Measurements from ENCODE around the gene GNB5. TPM values are rescaled to one million over a fixed set of nuclear protein-coding genes. Genes with fewer than 3 reads are reported as not detected.

GNB5 gene
- total and polyA plus RNA-seq, 2 of the 13 experiments (the other 11 are each of a cell fraction or from before 2014, with no cell fraction given) = 13.7 to 14.4 TPM

- no peak for TF ChIP-seq HNRNPH1 (optimal IDR thresholded peaks at IDR 0.05; ENCODE audit: low read depth, low read length)
- TF ChIP-seq, protein P1, sequence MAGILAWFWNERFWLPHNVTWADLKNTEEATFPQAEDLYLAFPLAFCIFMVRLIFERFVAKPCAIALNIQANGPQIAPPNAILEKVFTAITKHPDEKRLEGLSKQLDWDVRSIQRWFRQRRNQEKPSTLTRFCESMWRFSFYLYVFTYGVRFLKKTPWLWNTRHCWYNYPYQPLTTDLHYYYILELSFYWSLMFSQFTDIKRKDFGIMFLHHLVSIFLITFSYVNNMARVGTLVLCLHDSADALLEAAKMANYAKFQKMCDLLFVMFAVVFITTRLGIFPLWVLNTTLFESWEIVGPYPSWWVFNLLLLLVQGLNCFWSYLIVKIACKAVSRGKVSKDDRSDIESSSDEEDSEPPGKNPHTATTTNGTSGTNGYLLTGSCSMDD (CRISPR knock-in tag; IDR thresholded peaks at IDR 0.05) = no peak
- no peak for TF ChIP-seq REPIN1 (CRISPR knock-in tag; IDR thresholded peaks at IDR 0.05; ENCODE audit: borderline replicate concordance, low read depth)
- 0 out of 2 replicates have a peak, but pooled peaks have one; percentile 31 for TF ChIP-seq TGIF2 (CRISPR knock-in tag; IDR thresholded peaks at IDR 0.05)
- no peak for TF ChIP-seq ZNF441 (CRISPR knock-in tag; IDR thresholded peaks at IDR 0.05; ENCODE audit: borderline replicate concordance)
- TF ChIP-seq ZNF652 (CRISPR knock-in tag; IDR thresholded peaks at IDR 0.05; ENCODE audit: borderline replicate concordance, low read depth) = peak; percentile 10; the same call in 1 of the 2 replicates
- TF ChIP-seq SMAD9 (CRISPR knock-in tag; IDR thresholded peaks at IDR 0.05) = no peak
- TF ChIP-seq NR2F1 (CRISPR knock-in tag; IDR thresholded peaks at IDR 0.05) = peak in 1 of 2 experiments; percentile 57; a peak in 1 of 4 replicates
- no peak for TF ChIP-seq ZNF841 (CRISPR knock-in tag; IDR thresholded peaks at IDR 0.05; ENCODE audit: borderline replicate concordance)
- TF ChIP-seq NFE2 (CRISPR knock-in tag; IDR thresholded peaks at IDR 0.05) = no peak
- 0 out of 2 replicates have a peak, but pooled peaks have one; percentile 35 for TF ChIP-seq SIX4 (CRISPR knock-in tag; IDR thresholded peaks at IDR 0.05)
- no peak for TF ChIP-seq TRAFD1 (CRISPR knock-in tag; IDR thresholded peaks at IDR 0.05; ENCODE audit: borderline replicate concordance)
- no peak for TF ChIP-seq ZFAT (CRISPR knock-in tag; conservative IDR thresholded peaks at IDR 0.05)
- TF ChIP-seq, protein P2, sequence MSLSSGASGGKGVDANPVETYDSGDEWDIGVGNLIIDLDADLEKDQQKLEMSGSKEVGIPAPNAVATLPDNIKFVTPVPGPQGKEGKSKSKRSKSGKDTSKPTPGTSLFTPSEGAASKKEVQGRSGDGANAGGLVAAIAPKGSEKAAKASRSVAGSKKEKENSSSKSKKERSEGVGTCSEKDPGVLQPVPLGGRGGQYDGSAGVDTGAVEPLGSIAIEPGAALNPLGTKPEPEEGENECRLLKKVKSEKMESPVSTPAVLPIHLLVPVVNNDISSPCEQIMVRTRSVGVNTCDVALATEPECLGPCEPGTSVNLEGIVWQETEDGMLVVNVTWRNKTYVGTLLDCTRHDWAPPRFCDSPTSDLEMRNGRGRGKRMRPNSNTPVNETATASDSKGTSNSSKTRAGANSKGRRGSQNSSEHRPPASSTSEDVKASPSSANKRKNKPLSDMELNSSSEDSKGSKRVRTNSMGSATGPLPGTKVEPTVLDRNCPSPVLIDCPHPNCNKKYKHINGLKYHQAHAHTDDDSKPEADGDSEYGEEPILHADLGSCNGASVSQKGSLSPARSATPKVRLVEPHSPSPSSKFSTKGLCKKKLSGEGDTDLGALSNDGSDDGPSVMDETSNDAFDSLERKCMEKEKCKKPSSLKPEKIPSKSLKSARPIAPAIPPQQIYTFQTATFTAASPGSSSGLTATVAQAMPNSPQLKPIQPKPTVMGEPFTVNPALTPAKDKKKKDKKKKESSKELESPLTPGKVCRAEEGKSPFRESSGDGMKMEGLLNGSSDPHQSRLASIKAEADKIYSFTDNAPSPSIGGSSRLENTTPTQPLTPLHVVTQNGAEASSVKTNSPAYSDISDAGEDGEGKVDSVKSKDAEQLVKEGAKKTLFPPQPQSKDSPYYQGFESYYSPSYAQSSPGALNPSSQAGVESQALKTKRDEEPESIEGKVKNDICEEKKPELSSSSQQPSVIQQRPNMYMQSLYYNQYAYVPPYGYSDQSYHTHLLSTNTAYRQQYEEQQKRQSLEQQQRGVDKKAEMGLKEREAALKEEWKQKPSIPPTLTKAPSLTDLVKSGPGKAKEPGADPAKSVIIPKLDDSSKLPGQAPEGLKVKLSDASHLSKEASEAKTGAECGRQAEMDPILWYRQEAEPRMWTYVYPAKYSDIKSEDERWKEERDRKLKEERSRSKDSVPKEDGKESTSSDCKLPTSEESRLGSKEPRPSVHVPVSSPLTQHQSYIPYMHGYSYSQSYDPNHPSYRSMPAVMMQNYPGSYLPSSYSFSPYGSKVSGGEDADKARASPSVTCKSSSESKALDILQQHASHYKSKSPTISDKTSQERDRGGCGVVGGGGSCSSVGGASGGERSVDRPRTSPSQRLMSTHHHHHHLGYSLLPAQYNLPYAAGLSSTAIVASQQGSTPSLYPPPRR (CRISPR knock-in tag; IDR thresholded peaks at IDR 0.05; ENCODE audit: borderline replicate concordance) = peak; percentile 65
- TF ChIP-seq PHB2 (IDR thresholded peaks at IDR 0.05; ENCODE audit: partially characterized antibody) = no peak
- TF ChIP-seq POLR2AphosphoS2 (IDR thresholded peaks at IDR 0.05; ENCODE audit: low read depth, low read length) = no peak
Measured at GRCh38 chr15:52115598-52116427, 75.4 kb downstream of the GNB5 start (continued).

Data from HepG2 (cell line).